Measurements from ENCODE around the gene GATA2.
A peak's percentile ranks its signal among the peaks of the same experiment; 100 is the strongest.

GATA2 gene

GRCh38 chr3:128487813-128488635, 5.0 kb downstream of the GATA2 start:
- peak; percentile 40 for DNase-seq (ENCODE audit: low spot score)

- no peak for DNase-seq (ENCODE audit: low spot score)
These were observed 5.5 kb downstream of the GATA2 start for GRCh38 chr3:128487538-128487812.

- DNase-seq (ENCODE audit: low spot score), result no peak
These were observed 6.1 kb downstream of the GATA2 start for GRCh38 chr3:128486681-128487537.

GRCh38 chr3:128486205-128486628, 6.8 kb downstream of the GATA2 start:
- no peak for DNase-seq (ENCODE audit: low spot score)

- DNase-seq (ENCODE audit: low spot score), result no peak
These were observed 7.5 kb downstream of the GATA2 start for GRCh38 chr3:128485282-128486204.

GRCh38 chr3:128484404-128485281, 8.4 kb downstream of the GATA2 start:
- DNase-seq (ENCODE audit: low spot score), result no peak

GRCh38 chr3:128483657-128484403, 9.2 kb downstream of the GATA2 start:
- DNase-seq (ENCODE audit: low spot score), result no peak

- DNase-seq (ENCODE audit: low spot score), result no peak
These were observed 10.0 kb downstream of the GATA2 start for GRCh38 chr3:128482666-128483656.

- no peak for DNase-seq (ENCODE audit: low spot score)
These were observed 10.8 kb downstream of the GATA2 start for GRCh38 chr3:128482175-128482574.

- DNase-seq (ENCODE audit: low spot score), result no peak
These were observed 11.5 kb downstream of the GATA2 start for GRCh38 chr3:128481438-128481942.

- DNase-seq (ENCODE audit: low spot score), result no peak
These were observed 12.1 kb downstream of the GATA2 start for GRCh38 chr3:128480717-128481437.

- DNase-seq (ENCODE audit: low spot score), result no peak
These were observed 12.7 kb downstream of the GATA2 start for GRCh38 chr3:128480278-128480677.

- no peak for DNase-seq (ENCODE audit: low spot score)
These were observed 13.4 kb downstream of the GATA2 start for GRCh38 chr3:128479558-128480086.

- DNase-seq (ENCODE audit: low spot score), result no peak
These were observed 14.2 kb downstream of the GATA2 start for GRCh38 chr3:128478576-128479506.

GRCh38 chr3:128476659-128477058, 16.3 kb downstream of the GATA2 start:
- no peak for DNase-seq (ENCODE audit: low spot score)

- no peak for DNase-seq (ENCODE audit: low spot score)
These were observed 17.6 kb downstream of the GATA2 start for GRCh38 chr3:128475355-128475754.

GRCh38 chr3:128473737-128474136, 19.3 kb downstream of the GATA2 start:
- no peak for DNase-seq (ENCODE audit: low spot score)
